ENCODE data around the gene NCR1. TPM values are rescaled to one million over a fixed set of nuclear protein-coding genes. Genes with fewer than 3 reads are reported as not detected.
A peak's percentile ranks its signal among the peaks of the same experiment; 100 is the strongest.

Gene NCR1
- total and polyA plus RNA-seq, 10 of the 15 experiments (the other 5 are each of a cell fraction or from before 2014, with no cell fraction given), result 0.06 to 6.9 (median 0.13) TPM; not detected in 7

DNA sequence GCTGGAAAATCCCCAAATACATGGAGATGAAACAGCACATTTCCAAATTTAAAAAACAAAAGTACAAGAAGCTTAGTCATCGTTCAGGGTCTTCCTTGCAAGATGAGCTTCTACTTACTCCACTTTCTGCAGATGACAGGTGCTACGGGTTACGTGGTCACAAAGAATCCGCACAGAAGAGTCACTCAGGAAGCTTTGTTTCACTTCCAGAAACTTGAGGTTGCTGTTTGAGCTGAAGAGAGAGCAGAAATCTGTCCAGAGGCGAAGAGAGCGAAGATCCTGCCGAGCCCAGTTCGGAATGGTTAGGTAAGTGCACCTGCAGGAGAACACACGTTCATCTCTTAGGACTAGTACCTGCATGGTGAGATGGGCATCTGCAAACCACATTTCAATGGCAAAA, 32.0 kb downstream of the NCR1 start (continued):
- TF ChIP-seq, protein P1, sequence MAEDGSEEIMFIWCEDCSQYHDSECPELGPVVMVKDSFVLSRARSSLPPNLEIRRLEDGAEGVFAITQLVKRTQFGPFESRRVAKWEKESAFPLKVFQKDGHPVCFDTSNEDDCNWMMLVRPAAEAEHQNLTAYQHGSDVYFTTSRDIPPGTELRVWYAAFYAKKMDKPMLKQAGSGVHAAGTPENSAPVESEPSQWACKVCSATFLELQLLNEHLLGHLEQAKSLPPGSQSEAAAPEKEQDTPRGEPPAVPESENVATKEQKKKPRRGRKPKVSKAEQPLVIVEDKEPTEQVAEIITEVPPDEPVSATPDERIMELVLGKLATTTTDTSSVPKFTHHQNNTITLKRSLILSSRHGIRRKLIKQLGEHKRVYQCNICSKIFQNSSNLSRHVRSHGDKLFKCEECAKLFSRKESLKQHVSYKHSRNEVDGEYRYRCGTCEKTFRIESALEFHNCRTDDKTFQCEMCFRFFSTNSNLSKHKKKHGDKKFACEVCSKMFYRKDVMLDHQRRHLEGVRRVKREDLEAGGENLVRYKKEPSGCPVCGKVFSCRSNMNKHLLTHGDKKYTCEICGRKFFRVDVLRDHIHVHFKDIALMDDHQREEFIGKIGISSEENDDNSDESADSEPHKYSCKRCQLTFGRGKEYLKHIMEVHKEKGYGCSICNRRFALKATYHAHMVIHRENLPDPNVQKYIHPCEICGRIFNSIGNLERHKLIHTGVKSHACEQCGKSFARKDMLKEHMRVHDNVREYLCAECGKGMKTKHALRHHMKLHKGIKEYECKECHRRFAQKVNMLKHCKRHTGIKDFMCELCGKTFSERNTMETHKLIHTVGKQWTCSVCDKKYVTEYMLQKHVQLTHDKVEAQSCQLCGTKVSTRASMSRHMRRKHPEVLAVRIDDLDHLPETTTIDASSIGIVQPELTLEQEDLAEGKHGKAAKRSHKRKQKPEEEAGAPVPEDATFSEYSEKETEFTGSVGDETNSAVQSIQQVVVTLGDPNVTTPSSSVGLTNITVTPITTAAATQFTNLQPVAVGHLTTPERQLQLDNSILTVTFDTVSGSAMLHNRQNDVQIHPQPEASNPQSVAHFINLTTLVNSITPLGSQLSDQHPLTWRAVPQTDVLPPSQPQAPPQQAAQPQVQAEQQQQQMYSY (CRISPR knock-in tag; IDR thresholded peaks at IDR 0.05), result no peak

DNA sequence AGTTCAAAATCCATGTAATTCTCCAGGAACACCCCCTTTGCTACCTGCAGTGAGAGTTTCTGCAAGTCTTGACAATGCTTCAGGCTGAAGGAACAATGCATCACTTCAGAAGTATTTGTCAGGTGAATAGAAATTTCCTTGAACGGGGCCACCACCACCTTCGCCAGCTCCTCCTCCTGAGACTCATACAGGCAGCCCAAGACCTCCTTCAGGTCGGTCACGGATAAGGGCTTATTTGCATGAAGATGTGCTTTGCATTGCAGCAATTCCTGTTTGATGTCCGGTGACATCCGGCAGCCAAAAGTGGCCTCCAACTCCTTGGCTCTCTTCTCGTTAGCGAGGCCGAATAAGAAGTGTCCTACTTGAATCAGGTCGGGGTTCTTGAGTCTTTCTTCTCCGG, 33.0 kb downstream of the NCR1 start:
- RAD21 ChIA-PET (ENCODE audit: unreplicated experiment), result no interaction called here
- TF ChIP-seq JUND (IDR thresholded peaks at IDR 0.05; ENCODE audit: low read depth, low read length) (no peak), MEF2B (IDR thresholded peaks at IDR 0.05; ENCODE audit: partially characterized antibody, poor library complexity, severe bottlenecking) (no peak), SUPT20H (IDR thresholded peaks at IDR 0.05; ENCODE audit: borderline replicate concordance, control insufficient read depth, low read depth, low read length) (no peak), IKZF2 (IDR thresholded peaks at IDR 0.05) (no peak), YY1 (IDR thresholded peaks at IDR 0.05; ENCODE audit: low read depth, low read length) (no peak), POLR2AphosphoS5 (IDR thresholded peaks at IDR 0.05; ENCODE audit: low read length) (no peak), NFYA (IDR thresholded peaks at IDR 0.05; ENCODE audit: borderline replicate concordance, low read depth, low read length) (no peak), USF2 (IDR thresholded peaks at IDR 0.05; ENCODE audit: borderline replicate concordance, low read depth, low read length) (no peak), ZNF687 (IDR thresholded peaks at IDR 0.05) (no peak)
- TF ChIP-seq, protein P2, sequence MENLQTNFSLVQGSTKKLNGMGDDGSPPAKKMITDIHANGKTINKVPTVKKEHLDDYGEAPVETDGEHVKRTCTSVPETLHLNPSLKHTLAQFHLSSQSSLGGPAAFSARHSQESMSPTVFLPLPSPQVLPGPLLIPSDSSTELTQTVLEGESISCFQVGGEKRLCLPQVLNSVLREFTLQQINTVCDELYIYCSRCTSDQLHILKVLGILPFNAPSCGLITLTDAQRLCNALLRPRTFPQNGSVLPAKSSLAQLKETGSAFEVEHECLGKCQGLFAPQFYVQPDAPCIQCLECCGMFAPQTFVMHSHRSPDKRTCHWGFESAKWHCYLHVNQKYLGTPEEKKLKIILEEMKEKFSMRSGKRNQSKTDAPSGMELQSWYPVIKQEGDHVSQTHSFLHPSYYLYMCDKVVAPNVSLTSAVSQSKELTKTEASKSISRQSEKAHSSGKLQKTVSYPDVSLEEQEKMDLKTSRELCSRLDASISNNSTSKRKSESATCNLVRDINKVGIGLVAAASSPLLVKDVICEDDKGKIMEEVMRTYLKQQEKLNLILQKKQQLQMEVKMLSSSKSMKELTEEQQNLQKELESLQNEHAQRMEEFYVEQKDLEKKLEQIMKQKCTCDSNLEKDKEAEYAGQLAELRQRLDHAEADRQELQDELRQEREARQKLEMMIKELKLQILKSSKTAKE (IDR thresholded peaks at IDR 0.05; ENCODE audit: low read depth, poor library complexity, severe bottlenecking), result no peak

More for the DNA sequence above, 33.0 kb downstream of the NCR1 start:
- no peak for ATAC-seq
- H3K4me3 ChIP-seq, result 0 out of 2 replicates have a peak overlapping the region, but pooled peaks have one; percentile 16
- no peaks in the 10 kb centered on the region for H3K36me3 ChIP-seq (ENCODE audit: control insufficient read depth in 2 of 2, insufficient read depth in 2 of 2, low read length in 1 of 2)
- in situ Hi-C loops (cut with MboI) (no loop called here), intact Hi-C loops (cut with micrococcal nuclease; ENCODE audit: unreplicated experiment) (no loop called here)
- ChIA-PET POLR2A (no interaction called here), CTCF (no interaction called here), SMC1A (ENCODE audit: uncharacterized antibody, unreplicated experiment) (no interaction called here)
- H3K27me3 ChIP-seq (replicated peaks in 1 of 2; ENCODE audit: control insufficient read depth in 2 of 2, insufficient read depth in 2 of 2, low read length in 1 of 2), result no peaks in the 10 kb centered on the region
- H2AFZ ChIP-seq (ENCODE audit: control insufficient read depth, low read depth, low read length), result no peak overlapping the region
- FAIRE-seq, result no peak
- H3K9ac ChIP-seq (ENCODE audit: control insufficient read depth, insufficient read depth, low read length), result no peak overlapping the region
- H3K79me2 ChIP-seq (ENCODE audit: control insufficient read depth, insufficient read depth, low read length), result no peaks in the 10 kb centered on the region
- H3K4me1 ChIP-seq (ENCODE audit: control insufficient read depth, insufficient read depth, low read length), result peaks cover 13% of the 10 kb centered on the region
- no peaks in the 10 kb centered on the region for H4K20me1 ChIP-seq (ENCODE audit: control insufficient read depth, insufficient read depth)
- H3K9me3 ChIP-seq (replicated peaks; ENCODE audit: control insufficient read depth, insufficient read depth, low read length), result no peaks in the 10 kb centered on the region; the same call in 2 of the 3 replicates
- BruUV-seq (replicated peaks), result no TSS peak
- H3K4me2 ChIP-seq (ENCODE audit: control insufficient read depth, insufficient read depth), result peak overlapping the region; percentile 36
- 12% methylated on average over 11 of the region's 11 CpGs for whole genome bisulfite sequencing (ENCODE audit: insufficient coverage, insufficient replicate concordance, low lambda C conversion rate, missing lambda C conversion rate)
- H3K27ac ChIP-seq (ENCODE audit: control insufficient read depth, insufficient read depth), result no peak overlapping the region
- DNase-seq (ENCODE audit: low read depth, low spot score), result no peak
